H1 (cell line): ENCODE measurements around the gene POLL. TPM values are rescaled to one million over a fixed set of nuclear protein-coding genes. Genes with fewer than 3 reads are reported as not detected.

Experiments used
- CTCF ChIA-PET: fragments of 300-600 bp; sonication (Branson Sonifier 250); formaldehyde crosslinking; loops from one replicate; lab custom pipeline; 2021; ENCODE audit not compliant: partially characterized antibody; lab: Charles Lee
- POLR2A ChIA-PET: fragments of 300-600 bp; sonication (Branson Sonifier 250); formaldehyde crosslinking; loops from one replicate; lab custom pipeline; 2021; ENCODE audit warnings: inconsistent platforms; ENCODE audit not compliant: partially characterized antibody; lab: Charles Lee
- DNase-seq, 2 experiments: peaks; one replicate each; pipeline versions ENCODE4 v3.0.0 to v3.0.0-alpha.2; 2010 to 2022; ENCODE audit warnings: low spot score in 2 of 2, low read depth in 1 of 2, mixed read lengths in 1 of 2
- FAIRE-seq: peaks from 2 replicates; lab custom pipeline; 2011; peaks lifted over from hg19 to GRCh38; lab: Jason Lieb, UNC
- H2AFZ ChIP-seq: 2 replicates; pipeline ENCODE4 v1.8.1; 2012; ENCODE audit warnings: low read length, inconsistent platforms
- H2AK5ac ChIP-seq: 2 replicates; pipeline ENCODE4 v1.6.1; 2013; ENCODE audit warnings: low read depth, low read length
- H2BK120ac ChIP-seq: replicated peaks from 2 replicates; pipeline ENCODE3; 2013; ENCODE audit warnings: low read depth, low read length, inconsistent platforms
- H2BK12ac ChIP-seq: 2 replicates; pipeline ENCODE4 v1.6.1; 2013; ENCODE audit warnings: low read depth, low read length
- H2BK15ac ChIP-seq: 2 replicates; pipeline ENCODE4 v1.6.1; 2013; ENCODE audit warnings: low read length
- H2BK20ac ChIP-seq: 2 replicates; pipeline ENCODE4 v1.6.1; 2013; ENCODE audit warnings: low read length
- H2BK5ac ChIP-seq: 2 replicates; pipeline ENCODE4 v1.6.1; 2013; ENCODE audit warnings: low read depth, low read length
- H3K14ac ChIP-seq: 2 replicates; pipeline ENCODE4 v1.6.1; 2013; ENCODE audit warnings: inconsistent platforms; ENCODE audit not compliant: insufficient read length
- H3K18ac ChIP-seq: 2 replicates; pipeline ENCODE4 v1.6.1; 2013; ENCODE audit warnings: low read length; ENCODE audit errors: extremely low read depth
- H3K23ac ChIP-seq: 2 replicates; pipeline ENCODE4 v1.6.1; 2013; ENCODE audit warnings: inconsistent platforms; ENCODE audit not compliant: insufficient read length
- H3K23me2 ChIP-seq: 2 replicates; pipeline ENCODE4 v1.6.1; 2013; ENCODE audit warnings: low read depth, low read length
- H3K27ac ChIP-seq: 2 replicates; pipeline ENCODE4 v1.6.1; 2011; ENCODE audit warnings: low read depth, low read length, inconsistent platforms
- H3K27me3 ChIP-seq, 4 experiments: replicated peaks in 1 of 4; 1 replicate in 1 of 4; 2 replicates in 3 of 4; pipeline versions ENCODE4 v1.6.1 to v1.8.1; 2011 to 2013; ENCODE audit warnings: low read length in 3 of 4, mild to moderate bottlenecking in 3 of 4, inconsistent platforms in 2 of 4, mixed read lengths in 2 of 4, moderate library complexity in 1 of 4; ENCODE audit not compliant: control insufficient read depth in 3 of 4, insufficient read depth in 3 of 4; ENCODE audit errors: extremely low read depth in 1 of 4
- H3K36me3 ChIP-seq, 4 experiments: 2 replicates each; pipeline versions ENCODE4 v1.6.1 to v1.8.1; 2011 to 2013; ENCODE audit warnings: mild to moderate bottlenecking in 4 of 4, low read length in 3 of 4, moderate library complexity in 2 of 4, control low read depth in 1 of 4, inconsistent platforms in 1 of 4; ENCODE audit not compliant: insufficient read depth in 4 of 4, control insufficient read depth in 2 of 4
- H3K4ac ChIP-seq: replicated peaks from 2 replicates; pipeline ENCODE3; 2013; ENCODE audit warnings: low read length, low read depth, mixed read lengths, inconsistent platforms; ENCODE audit not compliant: insufficient read length
- H3K4me1 ChIP-seq, 4 experiments: replicated peaks in 1 of 4; 1 replicate in 1 of 4; 2 replicates in 3 of 4; pipeline versions ENCODE4 v1.6.1 to v1.8.1; 2011 to 2013; ENCODE audit warnings: low read length in 3 of 4, inconsistent platforms in 2 of 4, mixed read lengths in 1 of 4; ENCODE audit not compliant: insufficient read depth in 4 of 4, control insufficient read depth in 3 of 4
- H3K4me2 ChIP-seq, 2 experiments: 2 replicates each; pipeline versions ENCODE4 v1.6.1 to v1.8.1; 2011 to 2013; ENCODE audit warnings: low read depth in 2 of 2, low read length in 2 of 2, control low read depth in 1 of 2, inconsistent platforms in 1 of 2, mild to moderate bottlenecking in 1 of 2; ENCODE audit not compliant: insufficient read depth in 1 of 2
- H3K4me3 ChIP-seq, 4 experiments: fragments of 200-600, 300-600 bp in 1 of 4; sonication (generic), shearing (Covaris generic), sonication (Bioruptor Twin) in 1 of 4; 2 replicates each; pipeline versions ENCODE4 v1.5.1 to v1.8.1; 2011 to 2016; ENCODE audit warnings: low read length in 4 of 4, low read depth in 3 of 4, control low read depth in 2 of 4, inconsistent platforms in 2 of 4, mild to moderate bottlenecking in 2 of 4, mixed read lengths in 1 of 4, moderate library complexity in 1 of 4; ENCODE audit not compliant: insufficient read depth in 2 of 4; ENCODE audit errors: extremely low read depth in 1 of 4
- H3K56ac ChIP-seq: replicated peaks from 2 replicates; pipeline ENCODE3; 2013; ENCODE audit warnings: low read depth, mild to moderate bottlenecking, mixed read lengths, low read length, inconsistent platforms; ENCODE audit not compliant: insufficient read length
- H3K79me1 ChIP-seq: 2 replicates; pipeline ENCODE4 v1.6.1; 2013; ENCODE audit warnings: low read depth, low read length, control low read depth
- H3K79me2 ChIP-seq, 2 experiments: 2 replicates each; pipeline versions ENCODE4 v1.6.1 to v1.8.1; 2012 to 2013; ENCODE audit warnings: low read length in 2 of 2, mild to moderate bottlenecking in 2 of 2, inconsistent platforms in 1 of 2; ENCODE audit not compliant: insufficient read depth in 2 of 2, control insufficient read depth in 1 of 2
- H3K9ac ChIP-seq, 4 experiments: replicated peaks in 1 of 4; 1 replicate in 1 of 4; 2 replicates in 3 of 4; pipeline versions ENCODE4 v1.6.1 to v1.8.1; 2011 to 2013; ENCODE audit warnings: low read depth in 3 of 4, low read length in 3 of 4, control low read depth in 2 of 4, mild to moderate bottlenecking in 2 of 4, moderate library complexity in 2 of 4, inconsistent platforms in 1 of 4; ENCODE audit errors: extremely low read depth in 1 of 4
- H3K9me3 ChIP-seq, 2 experiments: 2 replicates each; pipeline versions ENCODE4 v1.6.1 to v1.8.1; 2012 to 2013; ENCODE audit warnings: mild to moderate bottlenecking in 2 of 2, moderate library complexity in 2 of 2, control low read depth in 1 of 2, inconsistent platforms in 1 of 2, low read depth in 1 of 2, low read length in 1 of 2, mixed read lengths in 1 of 2; ENCODE audit not compliant: insufficient read depth in 2 of 2
- H4K20me1 ChIP-seq, 2 experiments: replicated peaks in 1 of 2; 2 replicates each; pipeline versions ENCODE3 to v1.8.1; 2011 to 2013; ENCODE audit warnings: inconsistent platforms in 2 of 2, low read length in 2 of 2, mild to moderate bottlenecking in 1 of 2; ENCODE audit not compliant: insufficient read depth in 2 of 2, control insufficient read depth in 1 of 2
- H4K5ac ChIP-seq: 2 replicates; pipeline ENCODE4 v1.6.1; 2013; ENCODE audit warnings: low read length, low read depth, mixed read lengths, inconsistent platforms; ENCODE audit not compliant: insufficient read length
- H4K8ac ChIP-seq: 2 replicates; pipeline ENCODE4 v1.8.0; 2013; ENCODE audit warnings: mild to moderate bottlenecking, moderate library complexity, low read length, inconsistent platforms; ENCODE audit not compliant: insufficient read depth; ENCODE audit errors: extremely low read depth
- H4K91ac ChIP-seq: replicated peaks from 2 replicates; pipeline ENCODE3; 2013; ENCODE audit warnings: low read length, mixed read lengths, inconsistent platforms; ENCODE audit not compliant: insufficient read length
- RAD21 ChIP-seq, 2 experiments: IDR thresholded peaks in 1 of 2; conservative IDR thresholded peaks in 1 of 2; 2 replicates each; pipeline ENCODE4 v1.6.1; 2011; ENCODE audit warnings: low read depth in 2 of 2, low read length in 2 of 2, improper control_type of control experiment in 1 of 2, inconsistent platforms in 1 of 2, mild to moderate bottlenecking in 1 of 2, moderate library complexity in 1 of 2
- TBP ChIP-seq: IDR thresholded peaks from 2 replicates; pipeline ENCODE4 v1.6.1; 2011; ENCODE audit warnings: low read depth, low read length, improper control_type of control experiment
- WGBS, 2 experiments: shearing (Covaris generic) in 1 of 2; methylation state at CpG; one replicate each; pipeline versions ENCODE4 v1.1.6 to v1.1.7; 2013 to 2015; ENCODE audit warnings: low lambda C conversion rate in 2 of 2, mixed read lengths in 2 of 2, inconsistent platforms in 1 of 2, low coverage in 1 of 2, missing lambda C conversion rate in 1 of 2; ENCODE audit not compliant: insufficient replicate concordance in 2 of 2, insufficient coverage in 1 of 2, insufficient read length in 1 of 2; ENCODE audit errors: extremely low coverage in 1 of 2, missing lambda C conversion rate in 1 of 2; 5-methylcytosine and 5-hydroxymethylcytosine counted together
- polyA plus RNA-seq, 7 experiments: library from polyadenylated mRNA; depleted of rRNA in 3 of 7; stranded (reverse) in 5 of 7; unstranded in 2 of 7; fragments of >200 nt in 5 of 7; fragments of 200-250 nt in 2 of 7; gene quantifications; 1 replicate in 5 of 7; 2 replicates in 1 of 7; 4 replicates in 1 of 7; pipeline versions ENCODE4 v1.2.1 to v1.2.3, GENCODE V29; 2011 to 2013; ENCODE audit warnings: missing spikeins in 2 of 7, mixed read lengths in 2 of 7
- total RNA-seq: library from RNA; stranded (reverse); fragmentation: NEBNext Ultra II Directional; extraction: Animal tissue kit (Norgen Biotek cat#: 25700); gene quantifications from 2 replicates; pipeline ENCODE4 v1.2.1, GENCODE V29; 2021

The POLL gene
- total and polyA plus RNA-seq, 2 of the 8 experiments (the other 6 are each of a cell fraction or from before 2014, with no cell fraction given): 26.1 to 45.9 TPM

DNA sequence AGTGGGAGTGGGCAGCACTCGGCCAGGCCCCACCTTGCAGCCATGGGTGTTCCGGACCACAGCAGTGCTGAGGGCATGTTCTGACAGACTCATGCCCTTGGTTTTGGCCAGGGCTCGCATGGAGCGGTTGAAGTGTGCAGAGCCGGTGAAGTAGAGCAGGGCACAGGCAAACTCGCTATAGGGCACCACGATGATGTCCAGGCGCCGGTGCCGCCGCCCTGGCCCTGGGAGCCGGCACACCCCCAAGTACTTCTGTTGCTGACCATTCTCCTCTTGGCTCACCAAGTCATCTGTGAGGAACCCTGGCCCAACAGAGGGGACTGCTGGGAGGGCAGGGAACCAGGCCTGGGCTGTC lies 8.6 kb downstream of the POLL start:
- CTCF ChIA-PET: interaction anchor here (1.4 to 7.5 kb wide), 4 partner anchors 10 to 202 kb away, joined by 4 to 56 read pairs (median 18); partner anchors contain the start of gene NPM3
- TF ChIP-seq TBP: no peak
- no peak for TF ChIP-seq RAD21 (IDR thresholded peaks at IDR 0.05 in 1 of 2, conservative IDR thresholded peaks at IDR 0.05 in 1 of 2; ENCODE audit: low read depth in 2 of 2, low read length in 2 of 2)

More for the DNA sequence above, 8.6 kb downstream of the POLL start:
- no peaks in the 10 kb centered on the region; a peak in 1 of 7 replicates for H3K27me3 ChIP-seq
- no peak overlapping the region for H4K8ac ChIP-seq
- FAIRE-seq: no peak
- POLR2A ChIA-PET: interaction anchor here (1.4 to 6.5 kb wide), 3 partner anchors 8 to 73 kb away, joined by 4 to 42 read pairs (median 7); partner anchors contain the start of genes DPCD and POLL
- H2BK120ac ChIP-seq: no peak overlapping the region
- H3K23ac ChIP-seq: no peak overlapping the region
- H3K56ac ChIP-seq: no peak overlapping the region
- no peak overlapping the region for H2BK15ac ChIP-seq
- H3K36me3 ChIP-seq: peaks cover 4 to 25% (median 10%) of the 10 kb centered on the region in 4 experiments; a peak in 5 of 8 replicates
- no peak overlapping the region for H2AFZ ChIP-seq
- DNase-seq: no peak
- H3K4me2 ChIP-seq: no peak overlapping the region
- H2BK20ac ChIP-seq: no peak overlapping the region
- H3K23me2 ChIP-seq: no peaks in the 10 kb centered on the region
- no peaks in the 10 kb centered on the region for H3K79me1 ChIP-seq
- 96% methylated on average over 12 of the region's 12 CpGs; no CpG with 5 or more reads in 1 of the 2 experiments for WGBS, 2 experiments
- H3K9me3 ChIP-seq: peaks cover 6 to 9% of the 10 kb centered on the region in 2 experiments; a peak in 2 of 4 replicates
- no peak overlapping the region for H3K18ac ChIP-seq
- no peak overlapping the region for H4K91ac ChIP-seq
- H2BK12ac ChIP-seq: no peak overlapping the region
- H4K5ac ChIP-seq: no peak overlapping the region
- no peak overlapping the region for H3K4me3 ChIP-seq
- no peaks in the 10 kb centered on the region for H3K79me2 ChIP-seq
- H3K14ac ChIP-seq: no peak overlapping the region
- H3K9ac ChIP-seq: no peak overlapping the region
- peaks cover 0 to 8% of the 10 kb centered on the region in 2 experiments for H4K20me1 ChIP-seq
- H2BK5ac ChIP-seq: no peak overlapping the region
- H2AK5ac ChIP-seq: no peak overlapping the region
- peaks cover 4 to 16% (median 9%) of the 10 kb centered on the region in 4 experiments for H3K4me1 ChIP-seq
- no peak overlapping the region for H3K27ac ChIP-seq
- no peak overlapping the region for H3K4ac ChIP-seq
